ENCODE data around the gene GRIP1. TPM values are rescaled to one million over a fixed set of nuclear protein-coding genes. Genes with fewer than 3 reads are reported as not detected.

GRIP1 gene
- total and polyA plus RNA-seq, 10 of the 15 experiments (the other 5 are each of a cell fraction or from before 2014, with no cell fraction given), result 0.05 to 0.85 (median 0.50) TPM; not detected in 7

DNA sequence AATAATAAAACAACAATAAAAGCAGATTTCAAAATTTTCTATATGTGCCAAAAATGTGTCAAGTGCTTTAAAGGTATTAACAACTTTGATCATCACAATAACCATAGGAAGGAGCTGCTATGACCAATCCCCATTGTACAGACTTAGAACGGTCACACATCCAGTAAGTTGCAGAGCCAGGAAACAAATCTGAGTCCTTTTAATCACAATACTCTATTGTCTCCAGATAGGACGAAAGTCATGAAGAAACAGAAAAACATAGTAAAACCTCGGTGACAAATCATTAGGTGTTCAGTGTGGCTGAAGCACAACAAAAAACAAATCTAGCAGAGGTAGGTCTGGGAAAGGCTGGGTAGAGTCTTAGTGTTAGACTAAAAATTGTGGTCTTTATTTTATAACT lies 178.8 kb downstream of the GRIP1 start (continued):
- TF ChIP-seq, protein P1, sequence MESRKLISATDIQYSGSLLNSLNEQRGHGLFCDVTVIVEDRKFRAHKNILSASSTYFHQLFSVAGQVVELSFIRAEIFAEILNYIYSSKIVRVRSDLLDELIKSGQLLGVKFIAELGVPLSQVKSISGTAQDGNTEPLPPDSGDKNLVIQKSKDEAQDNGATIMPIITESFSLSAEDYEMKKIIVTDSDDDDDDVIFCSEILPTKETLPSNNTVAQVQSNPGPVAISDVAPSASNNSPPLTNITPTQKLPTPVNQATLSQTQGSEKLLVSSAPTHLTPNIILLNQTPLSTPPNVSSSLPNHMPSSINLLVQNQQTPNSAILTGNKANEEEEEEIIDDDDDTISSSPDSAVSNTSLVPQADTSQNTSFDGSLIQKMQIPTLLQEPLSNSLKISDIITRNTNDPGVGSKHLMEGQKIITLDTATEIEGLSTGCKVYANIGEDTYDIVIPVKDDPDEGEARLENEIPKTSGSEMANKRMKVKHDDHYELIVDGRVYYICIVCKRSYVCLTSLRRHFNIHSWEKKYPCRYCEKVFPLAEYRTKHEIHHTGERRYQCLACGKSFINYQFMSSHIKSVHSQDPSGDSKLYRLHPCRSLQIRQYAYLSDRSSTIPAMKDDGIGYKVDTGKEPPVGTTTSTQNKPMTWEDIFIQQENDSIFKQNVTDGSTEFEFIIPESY (IDR thresholded peaks at IDR 0.05), result no peak
- TF ChIP-seq BHLHE40 (IDR thresholded peaks at IDR 0.05; ENCODE audit: borderline replicate concordance in 1 of 2, low read depth in 2 of 2, low read length in 1 of 2) (no peak), NRF1 (conservative IDR thresholded peaks at IDR 0.05; ENCODE audit: low read depth, low read length) (no peak), NR2F1 (conservative IDR thresholded peaks at IDR 0.05) (no peak)
- TF ChIP-seq, protein P2, sequence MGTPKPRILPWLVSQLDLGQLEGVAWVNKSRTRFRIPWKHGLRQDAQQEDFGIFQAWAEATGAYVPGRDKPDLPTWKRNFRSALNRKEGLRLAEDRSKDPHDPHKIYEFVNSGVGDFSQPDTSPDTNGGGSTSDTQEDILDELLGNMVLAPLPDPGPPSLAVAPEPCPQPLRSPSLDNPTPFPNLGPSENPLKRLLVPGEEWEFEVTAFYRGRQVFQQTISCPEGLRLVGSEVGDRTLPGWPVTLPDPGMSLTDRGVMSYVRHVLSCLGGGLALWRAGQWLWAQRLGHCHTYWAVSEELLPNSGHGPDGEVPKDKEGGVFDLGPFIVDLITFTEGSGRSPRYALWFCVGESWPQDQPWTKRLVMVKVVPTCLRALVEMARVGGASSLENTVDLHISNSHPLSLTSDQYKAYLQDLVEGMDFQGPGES (IDR thresholded peaks at IDR 0.05), result no peak
- TF ChIP-seq, protein P3, sequence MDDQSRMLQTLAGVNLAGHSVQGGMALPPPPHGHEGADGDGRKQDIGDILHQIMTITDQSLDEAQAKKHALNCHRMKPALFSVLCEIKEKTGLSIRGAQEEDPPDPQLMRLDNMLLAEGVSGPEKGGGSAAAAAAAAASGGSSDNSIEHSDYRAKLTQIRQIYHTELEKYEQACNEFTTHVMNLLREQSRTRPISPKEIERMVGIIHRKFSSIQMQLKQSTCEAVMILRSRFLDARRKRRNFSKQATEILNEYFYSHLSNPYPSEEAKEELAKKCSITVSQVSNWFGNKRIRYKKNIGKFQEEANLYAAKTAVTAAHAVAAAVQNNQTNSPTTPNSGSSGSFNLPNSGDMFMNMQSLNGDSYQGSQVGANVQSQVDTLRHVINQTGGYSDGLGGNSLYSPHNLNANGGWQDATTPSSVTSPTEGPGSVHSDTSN (IDR thresholded peaks at IDR 0.05; ENCODE audit: insufficient replicate concordance, low read depth, low read length), result no peak

DNA sequence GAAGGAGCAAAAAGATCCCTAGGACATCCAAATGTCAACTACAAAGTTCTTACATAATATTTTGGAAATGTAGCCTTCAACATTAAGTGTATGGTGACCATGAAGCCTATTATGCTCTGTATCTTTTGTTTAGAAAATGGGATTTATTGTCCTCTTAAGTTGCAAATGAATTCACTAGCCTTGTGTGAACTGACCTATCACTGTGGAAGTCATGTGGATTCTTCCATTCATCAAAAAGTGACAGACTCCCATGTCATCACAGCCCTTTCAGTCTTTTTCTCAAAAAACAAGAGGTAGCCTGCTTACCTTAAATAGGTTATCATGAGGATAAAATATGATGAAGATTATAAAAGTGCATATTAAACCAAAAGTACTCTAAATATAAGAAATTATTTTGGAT lies 179.9 kb downstream of the GRIP1 start:
- no peak for FAIRE-seq
- CTCF ChIA-PET, result no interaction called here
- intact Hi-C loops (cut with micrococcal nuclease; ENCODE audit: unreplicated experiment), result no loop called here

More for the DNA sequence above, 179.9 kb downstream of the GRIP1 start:
- no peak overlapping the region for H3K4me2 ChIP-seq (ENCODE audit: control insufficient read depth, insufficient read depth)
- in situ Hi-C loops (cut with MboI), result no loop called here
- no peak overlapping the region for H3K9ac ChIP-seq (ENCODE audit: control insufficient read depth, insufficient read depth, low read length)
- TF ChIP-seq, protein P1 (IDR thresholded peaks at IDR 0.05), result no peak
- no peak for TF ChIP-seq IKZF2 (IDR thresholded peaks at IDR 0.05)
- TF ChIP-seq TCF3 (IDR thresholded peaks at IDR 0.05; ENCODE audit: borderline replicate concordance, insufficient read depth, low read depth, low read length), result no peak
- no peak for TF ChIP-seq ZSCAN29 (IDR thresholded peaks at IDR 0.05)
- no peak for TF ChIP-seq EZH2 (IDR thresholded peaks at IDR 0.05; ENCODE audit: borderline replicate concordance, control insufficient read depth, low read depth, low read length)
- no peak for TF ChIP-seq LARP7 (IDR thresholded peaks at IDR 0.05)
- TF ChIP-seq FOXM1 (IDR thresholded peaks at IDR 0.05; ENCODE audit: low read depth, low read length), result no peak
- no peak for TF ChIP-seq FOXK2 (IDR thresholded peaks at IDR 0.05)
- TF ChIP-seq IRF4 (IDR thresholded peaks at IDR 0.05; ENCODE audit: low read depth, low read length), result no peak
- TF ChIP-seq MYC (IDR thresholded peaks at IDR 0.05; ENCODE audit: insufficient read depth, insufficient read length, insufficient replicate concordance, low read length, severe bottlenecking), result no peak
- no peak for DNase-seq (ENCODE audit: low read depth, low spot score)
- no peak overlapping the region for H3K27ac ChIP-seq (ENCODE audit: control insufficient read depth, insufficient read depth)
- no peak for ATAC-seq
- SMC1A ChIA-PET (ENCODE audit: uncharacterized antibody, unreplicated experiment), result no interaction called here
- no peaks in the 10 kb centered on the region for H3K36me3 ChIP-seq (ENCODE audit: control insufficient read depth in 2 of 2, insufficient read depth in 2 of 2, low read length in 1 of 2)
- no peak overlapping the region for H2AFZ ChIP-seq (ENCODE audit: control insufficient read depth, low read depth, low read length)
- H3K27me3 ChIP-seq (replicated peaks in 1 of 2; ENCODE audit: control insufficient read depth in 2 of 2, insufficient read depth in 2 of 2, low read length in 1 of 2), result no peaks in the 10 kb centered on the region
- POLR2A ChIA-PET, result no interaction called here
- no TSS peak for BruUV-seq (replicated peaks)
- H3K4me3 ChIP-seq, result no peak overlapping the region
- no peaks in the 10 kb centered on the region; the same call in none of the 2 replicates for H3K4me1 ChIP-seq (ENCODE audit: control insufficient read depth, insufficient read depth, low read length)
- no peaks in the 10 kb centered on the region for H4K20me1 ChIP-seq (ENCODE audit: control insufficient read depth, insufficient read depth)
- no peaks in the 10 kb centered on the region for H3K79me2 ChIP-seq (ENCODE audit: control insufficient read depth, insufficient read depth, low read length)
- RAD21 ChIA-PET (ENCODE audit: unreplicated experiment), result no interaction called here
- H3K9me3 ChIP-seq (replicated peaks; ENCODE audit: control insufficient read depth, insufficient read depth, low read length), result no peaks in the 10 kb centered on the region

Data from GM12878 (cell line).